DMS53 treated with DMSO at 0.1 percent for 48 hours (cell line): ENCODE results near the gene APOH.
A peak's percentile ranks its signal among the peaks of the same experiment; 100 is the strongest.

Experiments
- DNase-seq: peaks from one replicate; lab custom pipeline; 2025; ENCODE audit not compliant: unreplicated experiment; lab: John Stamatoyannopoulos, UW

APOH gene

DNA sequence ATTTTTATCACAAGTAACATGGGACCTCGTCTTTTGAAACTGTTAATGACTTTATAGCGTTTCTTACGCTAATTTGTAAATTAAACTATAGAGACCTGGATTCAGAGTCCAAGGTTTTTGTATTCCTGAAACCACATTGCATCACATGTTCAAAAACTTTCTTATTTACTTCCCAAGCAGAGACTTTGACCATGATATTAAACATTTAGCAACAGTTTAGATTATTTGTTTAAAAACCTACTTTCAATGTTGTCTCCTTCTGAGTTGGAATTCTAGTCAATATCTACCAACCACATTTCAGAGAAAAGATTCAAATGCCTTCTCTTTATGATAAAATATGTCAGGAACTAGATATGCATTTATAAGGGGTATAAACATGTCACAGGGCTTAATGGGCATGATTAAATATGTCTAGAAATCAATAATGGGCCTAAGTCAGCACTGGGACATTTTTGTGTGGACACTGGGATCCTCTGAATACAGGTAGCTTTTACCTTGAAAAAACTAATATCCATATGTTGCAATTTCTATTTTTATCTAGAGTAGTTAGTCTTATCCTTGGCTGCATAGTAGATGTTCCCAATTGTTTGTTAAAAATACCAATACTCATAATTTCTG, 6.3 kb upstream of the APOH start:
- DNase-seq, result no peak

GRCh38 chr17:66234611-66235010, 5.4 kb upstream of the APOH start:
- DNase-seq, result no peak

DNA sequence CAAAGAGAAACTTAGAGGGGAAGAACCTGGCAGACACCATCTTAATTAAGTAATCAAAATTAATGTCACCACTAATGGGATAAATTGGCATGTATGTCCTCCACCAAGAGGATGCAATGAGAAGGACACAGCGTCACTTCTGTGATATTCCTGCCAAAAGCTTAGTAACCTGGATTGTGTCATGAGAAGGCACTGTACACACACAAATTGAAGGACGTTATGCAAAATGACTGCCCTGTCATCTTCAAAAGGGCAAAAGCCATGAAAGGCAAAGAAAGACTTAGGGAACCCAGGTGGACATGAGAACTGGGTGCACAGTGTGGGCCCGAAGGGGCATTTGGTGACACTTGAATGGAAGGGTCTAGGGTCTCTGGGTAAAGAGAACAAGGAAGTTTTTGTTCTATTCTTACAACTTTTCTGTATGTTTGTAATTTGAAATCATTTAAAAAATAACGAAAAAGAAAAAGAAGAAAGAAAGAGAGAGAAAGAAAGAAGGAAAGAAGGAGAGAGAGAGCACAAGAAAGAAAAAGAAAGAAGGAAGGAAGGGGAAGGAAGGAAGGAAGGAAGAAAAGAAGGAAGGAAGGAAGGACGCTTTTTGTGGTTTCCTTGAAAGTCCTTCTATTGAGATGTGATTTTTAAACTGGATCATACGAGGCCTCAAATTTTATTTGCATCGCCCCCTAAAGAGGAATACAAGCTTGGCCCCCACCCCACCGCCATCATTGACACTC, 4.0 kb upstream of the APOH start:
- no peak for DNase-seq

GRCh38 chr17:66230922-66231591, 1.8 kb upstream of the APOH start:
- DNase-seq, result no peak

DNA sequence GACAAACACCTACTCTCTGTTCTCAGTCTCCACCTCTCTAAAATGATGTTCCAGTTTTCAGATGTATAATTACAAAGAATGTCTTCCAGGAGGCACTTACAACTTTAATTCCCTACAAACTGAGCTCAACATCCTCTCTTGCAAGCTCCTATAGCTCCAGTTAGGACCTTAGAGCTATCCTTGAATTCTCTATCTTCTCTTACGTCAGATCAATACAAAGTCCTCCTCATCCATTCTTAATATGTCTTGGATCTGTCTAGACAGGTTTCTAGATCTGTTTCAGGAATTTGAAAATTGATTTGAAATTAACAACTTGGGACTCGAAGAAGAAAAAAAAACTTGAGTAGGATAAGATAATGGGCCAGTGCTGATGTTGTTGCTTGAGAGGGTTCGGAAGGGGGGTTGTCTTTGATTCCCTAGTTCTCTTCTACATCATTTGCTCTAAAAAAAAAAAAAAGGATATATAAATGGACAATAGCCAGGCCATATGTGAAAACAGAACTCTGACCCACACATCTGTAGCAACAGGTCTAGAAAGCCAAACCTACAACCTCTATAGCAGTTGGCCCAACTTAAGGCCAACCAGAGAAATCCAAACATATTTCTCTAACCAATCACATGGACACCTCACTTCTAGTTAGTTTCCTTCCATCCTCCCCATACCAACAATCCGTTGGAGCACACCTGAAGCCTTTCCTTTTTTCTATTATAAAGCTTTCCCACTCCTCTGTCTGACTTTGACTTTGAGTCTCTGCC, 746 bp upstream of the APOH start:
- DNase-seq, result no peak

GRCh38 chr17:66227212-66228045, 1.8 kb downstream of the APOH start:
- DNase-seq, result no peak

GRCh38 chr17:66222798-66223350, 6.3 kb downstream of the APOH start:
- no peak for DNase-seq

DNA sequence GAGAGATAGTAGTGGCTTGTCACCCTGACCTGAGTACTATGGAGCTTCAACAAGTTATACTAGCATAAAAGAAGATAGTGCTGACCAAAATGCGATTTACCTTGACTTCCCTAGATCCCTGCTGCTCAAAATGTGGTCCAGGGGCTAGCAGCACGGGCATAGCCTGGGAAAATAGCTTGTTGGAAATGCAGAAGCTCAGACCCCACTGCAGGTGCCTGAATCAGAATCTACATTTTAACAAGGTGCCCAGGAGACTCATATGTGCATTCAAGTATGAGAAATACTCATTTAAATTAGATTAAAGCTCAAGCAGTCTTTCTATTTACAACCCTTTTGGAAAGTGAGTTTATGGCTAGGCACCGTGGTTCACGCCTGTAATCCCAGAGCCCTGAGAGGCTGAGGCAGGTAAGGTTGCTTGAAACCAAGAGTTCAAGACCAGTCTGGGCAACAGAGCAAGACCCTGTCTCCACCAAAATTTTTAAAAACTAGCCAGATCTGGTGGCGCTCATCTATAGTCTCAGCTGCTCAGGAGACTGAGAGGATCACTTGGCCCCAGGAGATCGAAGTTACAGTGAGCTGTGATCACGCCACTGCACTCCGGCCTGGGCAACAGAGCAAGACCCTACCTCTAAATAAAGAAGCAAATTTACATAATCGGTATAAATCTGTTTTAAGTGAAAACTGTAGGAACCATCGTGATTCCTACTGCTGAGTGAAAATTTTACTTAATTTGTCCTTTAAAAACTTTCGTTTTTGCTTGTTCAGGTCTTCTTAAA, 7.3 kb downstream of the APOH start:
- no peak for DNase-seq

- no peak for DNase-seq
These were observed 7.9 kb downstream of the APOH start for GRCh38 chr17:66221343-66221742.

- DNase-seq, result no peak
These were observed 9.0 kb downstream of the APOH start for GRCh38 chr17:66220079-66220835.

DNA sequence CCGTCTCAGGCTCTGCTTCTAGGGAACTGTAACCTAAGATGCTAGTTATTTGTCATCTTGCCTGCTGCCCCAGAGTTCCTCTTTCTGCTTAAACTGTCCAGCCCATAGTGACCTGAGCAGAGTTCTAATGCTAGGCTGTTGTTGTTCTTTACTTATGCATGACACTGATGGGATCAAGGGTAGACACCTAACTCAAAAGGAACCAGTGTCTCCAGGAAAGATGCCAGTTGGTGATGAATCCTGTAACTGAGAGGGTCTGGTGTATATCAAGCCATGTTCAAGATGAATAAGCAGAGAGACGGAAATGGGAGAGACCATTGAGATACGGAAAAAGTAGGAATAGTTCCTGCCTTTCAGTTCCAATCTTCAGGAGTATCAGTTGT, 13.7 kb downstream of the APOH start:
- no peak for DNase-seq

- no peak for DNase-seq
These were observed 14.2 kb downstream of the APOH start for GRCh38 chr17:66214884-66215528.

DNA sequence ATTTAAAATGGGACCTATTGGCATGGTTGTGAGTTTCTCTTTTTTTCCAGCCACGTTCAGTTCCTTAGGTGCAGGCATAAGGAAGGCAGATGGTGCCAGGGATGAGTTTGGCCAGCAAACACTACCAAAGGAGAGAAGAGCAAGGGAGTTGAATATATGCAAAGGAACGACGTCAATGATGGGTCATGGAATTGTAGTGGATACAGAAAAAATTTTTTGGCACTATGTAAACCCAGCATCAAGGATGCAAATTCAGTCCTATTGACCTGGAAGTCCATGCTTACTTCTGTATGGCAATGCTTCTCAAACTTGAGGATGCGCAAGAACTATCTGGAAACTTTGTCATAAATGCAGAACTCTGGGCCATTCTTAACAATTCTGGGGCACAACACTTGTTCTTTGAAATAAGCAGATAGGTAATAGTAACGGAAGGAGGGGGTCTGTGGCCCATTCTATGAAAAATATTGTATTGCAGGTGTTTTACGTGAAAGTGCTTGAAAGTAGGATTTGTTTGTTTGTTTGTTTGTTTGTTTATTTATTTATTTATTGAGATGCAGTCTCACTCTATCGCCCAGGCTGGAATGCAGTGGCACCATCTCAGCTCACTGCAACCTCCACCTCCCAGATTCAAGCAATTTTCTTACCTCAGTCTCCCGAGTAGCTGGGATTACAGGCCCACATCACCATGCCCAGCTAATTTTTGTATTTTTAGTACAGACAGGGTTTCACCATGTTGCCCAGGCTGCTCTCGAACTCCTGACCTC, 18.0 kb downstream of the APOH start:
- DNase-seq, result no peak

- DNase-seq, result no peak
These were observed 19.0 kb downstream of the APOH start for GRCh38 chr17:66210208-66210574.

DNA sequence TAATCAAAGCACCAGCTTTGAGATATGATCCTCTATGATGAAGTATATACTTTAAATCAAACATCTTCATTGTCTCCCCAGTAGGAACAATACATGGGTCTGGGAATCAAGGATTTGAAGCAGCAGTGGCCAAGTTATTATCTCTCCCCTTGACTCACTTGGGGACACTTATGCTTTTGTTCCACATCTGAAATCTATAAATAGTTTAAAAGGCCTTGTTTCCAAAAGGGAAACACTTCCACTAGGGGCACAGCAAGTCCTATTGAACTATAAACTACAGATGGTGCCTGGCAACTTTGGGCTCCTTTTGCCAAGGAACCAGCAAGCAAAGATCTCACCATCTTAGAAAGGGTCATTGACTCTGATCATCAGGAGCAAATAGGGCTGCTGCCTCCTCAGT, 21.3 kb downstream of the APOH start:
- no peak for DNase-seq

GRCh38 chr17:66203274-66204015, 25.8 kb downstream of the APOH start:
- no peak for DNase-seq

DNA sequence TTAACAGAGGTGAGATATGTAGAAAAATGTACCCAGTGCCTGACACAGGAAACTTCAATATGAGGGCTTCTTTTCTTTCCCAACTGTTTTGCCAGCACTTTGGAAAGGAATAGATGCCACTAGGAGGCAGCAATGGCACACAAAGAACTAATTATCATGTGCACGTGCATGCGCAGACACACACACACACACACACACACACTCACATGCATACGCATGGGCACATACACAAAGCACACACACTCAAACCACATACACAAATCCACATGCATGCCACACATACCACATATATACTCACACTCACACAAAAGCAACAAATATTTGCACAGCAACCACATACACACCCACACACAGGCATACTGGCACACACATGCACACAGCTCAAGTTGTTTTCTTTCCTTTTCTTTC, 28.5 kb downstream of the APOH start:
- DNase-seq, result peak; percentile 60
